Astrocyte (in vitro differentiated cells and primary cell): ENCODE results near the gene SH3BP4.

Source experiments
- CTCF ChIP-seq: IDR thresholded peaks from 2 replicates; pipeline ENCODE4 v1.5.1; 2011; ENCODE audit warnings: low read depth, mild to moderate bottlenecking, inconsistent platforms, low read length, moderate library complexity; ENCODE audit not compliant: insufficient read depth
- EZH2 ChIP-seq: IDR thresholded peaks from 2 replicates; pipeline ENCODE4 v1.6.1; 2012; ENCODE audit warnings: mild to moderate bottlenecking, low read length, inconsistent platforms; ENCODE audit not compliant: insufficient read depth

DNA sequence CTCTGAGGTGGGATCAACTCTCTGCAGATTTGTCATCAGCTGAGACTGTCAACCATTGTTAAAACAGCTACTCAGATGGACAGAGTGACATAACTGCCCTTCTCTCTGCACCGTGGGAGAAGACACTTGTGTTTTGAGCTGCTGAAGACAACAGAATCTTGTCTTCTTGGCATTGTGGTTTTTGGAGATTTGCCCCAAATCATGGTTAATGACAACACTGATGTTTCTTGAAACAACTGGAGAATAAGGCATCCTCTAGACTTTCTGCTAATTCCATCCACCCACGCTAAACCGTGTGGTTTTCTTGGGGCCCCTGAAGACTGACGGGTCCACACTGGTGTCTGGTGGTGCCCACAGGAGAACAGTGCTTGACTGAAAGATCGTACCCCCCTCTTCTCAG lies 39.5 kb downstream of the SH3BP4 start:
- TF ChIP-seq CTCF (no peak), EZH2 (no peak)
